AG04449 (cell line): ENCODE measurements around the gene POU1F1.

ENCODE experiments used
- CTCF ChIA-PET: fragments of 350-600 bp; formaldehyde crosslinking; extraction: SDS; loops from one replicate; lab custom pipeline; 2021; ENCODE audit warnings: antibody characterized with exemption; lab: Yijun Ruan, JAX
- POLR2A ChIA-PET: fragments of 400-600, 350-600 bp; formaldehyde crosslinking; extraction: SDS; loops from one replicate; lab custom pipeline; 2020; ENCODE audit warnings: antibody characterized with exemption, inconsistent platforms; lab: Yijun Ruan, JAX
- DNase-seq: peaks from one replicate; pipeline ENCODE4 v3.0.0-alpha.2; 2010; ENCODE audit warnings: low read depth, low spot score
- H3K4me3 ChIP-seq: 2 replicates; pipeline ENCODE4 v1.5.1; 2011; ENCODE audit warnings: low read depth, mild to moderate bottlenecking, control low read depth, low read length
- CTCF ChIP-seq: IDR thresholded peaks from one replicate; pipeline ENCODE4 v1.5.1; 2011; ENCODE audit warnings: mild to moderate bottlenecking, moderate library complexity, low read length, control low read depth, inconsistent platforms; ENCODE audit not compliant: insufficient read depth; ENCODE audit errors: missing control alignments

Gene POU1F1

GRCh38 chr3:87298111-87298718 lies 21.8 kb upstream of the POU1F1 start:
- CTCF ChIA-PET: interaction anchor here (0.5 to 3.7 kb wide), 54 partner anchors 9 to 869 kb away, joined by 3 to 91 read pairs (median 4); no protein-coding TSS in a partner anchor
- POLR2A ChIA-PET: no interaction called here
- no peak overlapping the region for H3K4me3 ChIP-seq
- peak; percentile 38 for TF ChIP-seq CTCF
- DNase-seq: no peak

- H3K4me3 ChIP-seq: no peak overlapping the region
- ChIA-PET CTCF (interaction anchor here (2.4 to 4.0 kb wide), 3 partner anchors 10 to 215 kb away, joined by 16 to 42 read pairs (median 16); no protein-coding TSS in a partner anchor), POLR2A (no interaction called here)
- TF ChIP-seq CTCF: no peak
- DNase-seq: no peak
Measured at GRCh38 chr3:87288446-87288845, 12.1 kb upstream of the POU1F1 start.

- no peak overlapping the region for H3K4me3 ChIP-seq
- TF ChIP-seq CTCF: no peak
- ChIA-PET CTCF (interaction anchor here (1.2 to 4.0 kb wide), 5 partner anchors 12 to 485 kb away, joined by 3 to 42 read pairs (median 16); no protein-coding TSS in a partner anchor), POLR2A (no interaction called here)
- peak; percentile 23 for DNase-seq
Measured at GRCh38 chr3:87287011-87287410, 10.6 kb upstream of the POU1F1 start.

GRCh38 chr3:87272718-87273341 lies 3.6 kb downstream of the POU1F1 start:
- ChIA-PET POLR2A (no interaction called here), CTCF (interaction anchor here (1.0 kb wide), 1 partner anchor 11 kb away, joined by 7 read pairs; no protein-coding TSS in a partner anchor)
- H3K4me3 ChIP-seq: no peak overlapping the region
- no peak for DNase-seq
- TF ChIP-seq CTCF: no peak

- no peak overlapping the region for H3K4me3 ChIP-seq
- POLR2A ChIA-PET: no interaction called here
- no peak for TF ChIP-seq CTCF
- CTCF ChIA-PET: interaction anchor here (0.6 to 3.6 kb wide), 3 partner anchors 11 to 912 kb away, joined by 4 to 41 read pairs (median 4); no protein-coding TSS in a partner anchor
- DNase-seq: no peak
Measured at GRCh38 chr3:87270908-87271700, 5.3 kb downstream of the POU1F1 start.
